ENCODE results near the gene MYLK.

MYLK gene

GRCh38 chr3:123789760-123790159, 94.4 kb downstream of the MYLK start:
- no peak for DNase-seq

GRCh38 chr3:123789160-123789559, 95.0 kb downstream of the MYLK start:
- DNase-seq = no peak

GRCh38 chr3:123788710-123789109, 95.4 kb downstream of the MYLK start:
- DNase-seq = no peak

- DNase-seq = no peak
Measured at GRCh38 chr3:123787133-123787532, 97.0 kb downstream of the MYLK start.

- DNase-seq = no peak
Measured at GRCh38 chr3:123785602-123786001, 98.5 kb downstream of the MYLK start.

GRCh38 chr3:123783811-123784210, 100.3 kb downstream of the MYLK start:
- no peak for DNase-seq

- DNase-seq = no peak
Measured at GRCh38 chr3:123783050-123783689, 101.0 kb downstream of the MYLK start.

GRCh38 chr3:123782488-123782887, 101.6 kb downstream of the MYLK start:
- DNase-seq = no peak

- DNase-seq = no peak
Measured at GRCh38 chr3:123781571-123782275, 102.4 kb downstream of the MYLK start.

- DNase-seq = no peak
Measured at GRCh38 chr3:123781138-123781537, 103.0 kb downstream of the MYLK start.

- DNase-seq = no peak
Measured at GRCh38 chr3:123780656-123781055, 103.5 kb downstream of the MYLK start.

GRCh38 chr3:123779655-123780231, 104.4 kb downstream of the MYLK start:
- no peak for DNase-seq

- DNase-seq = no peak
Measured at GRCh38 chr3:123778991-123779622, 105.0 kb downstream of the MYLK start.

- no peak for DNase-seq
Measured at GRCh38 chr3:123778525-123778924, 105.6 kb downstream of the MYLK start.

GRCh38 chr3:123776071-123776782, 107.9 kb downstream of the MYLK start:
- no peak for DNase-seq

GRCh38 chr3:123774474-123774873, 109.7 kb downstream of the MYLK start:
- DNase-seq = no peak

GRCh38 chr3:123773681-123774431, 110.3 kb downstream of the MYLK start:
- no peak for DNase-seq

GRCh38 chr3:123769356-123769743, 114.8 kb downstream of the MYLK start:
- no peak for DNase-seq

GRCh38 chr3:123768480-123769355, 115.4 kb downstream of the MYLK start:
- no peak for DNase-seq

GRCh38 chr3:123767564-123768292, 116.4 kb downstream of the MYLK start:
- DNase-seq = no peak

- DNase-seq = no peak
Measured at GRCh38 chr3:123767009-123767372, 117.1 kb downstream of the MYLK start.

Data from stimulated activated CD8-positive, alpha-beta memory T cell treated with anti-CD3 and anti-CD28 coated beads, Interleukin-4, amount 100 ng/mL, for 48 hours (primary cell).